GM21423 (cell line): ENCODE measurements around the gene TMEM217.

Source experiments
- ATAC-seq: cut with Tn5 transposase; IDR thresholded peaks from one replicate; pipeline ENCODE4 v1.9.1; 2021; ENCODE audit warnings: mild to moderate bottlenecking, moderate library complexity; ENCODE audit not compliant: unreplicated experiment

Gene TMEM217

GRCh38 chr6:37280162-37280887 is 22.4 kb upstream of the TMEM217 start:
- no peak for ATAC-seq

GRCh38 chr6:37279366-37280134 is 21.6 kb upstream of the TMEM217 start:
- no peak for ATAC-seq

GRCh38 chr6:37277001-37277409 is 19.1 kb upstream of the TMEM217 start:
- peak; percentile 67 for ATAC-seq

GRCh38 chr6:37275350-37275749 is 17.4 kb upstream of the TMEM217 start:
- ATAC-seq = no peak

GRCh38 chr6:37273690-37274089 is 15.7 kb upstream of the TMEM217 start:
- no peak for ATAC-seq

- no peak for ATAC-seq
Observed at GRCh38 chr6:37272834-37273566, 15.1 kb upstream of the TMEM217 start.

- no peak for ATAC-seq
Observed at GRCh38 chr6:37269105-37269504, 11.2 kb upstream of the TMEM217 start.

- no peak for ATAC-seq
Observed at GRCh38 chr6:37265860-37266259, 7.9 kb upstream of the TMEM217 start.

GRCh38 chr6:37265001-37265400 is 7.1 kb upstream of the TMEM217 start:
- ATAC-seq = no peak

GRCh38 chr6:37262446-37263026 is 4.6 kb upstream of the TMEM217 start:
- ATAC-seq = no peak

GRCh38 chr6:37261198-37261597 is 3.3 kb upstream of the TMEM217 start:
- no peak for ATAC-seq

- ATAC-seq = no peak
Observed at GRCh38 chr6:37260444-37260843, 2.5 kb upstream of the TMEM217 start.

- no peak for ATAC-seq
Observed at GRCh38 chr6:37260040-37260439, 2.1 kb upstream of the TMEM217 start.

- no peak for ATAC-seq
Observed at GRCh38 chr6:37259191-37259590, 1.2 kb upstream of the TMEM217 start.

- ATAC-seq = no peak
Observed at GRCh38 chr6:37258405-37259105, 611 bp upstream of the TMEM217 start.

- no peak for ATAC-seq
Observed at GRCh38 chr6:37257320-37257633, 667 bp downstream of the TMEM217 start.

GRCh38 chr6:37256692-37257319 is 1.1 kb downstream of the TMEM217 start:
- no peak for ATAC-seq

GRCh38 chr6:37254881-37255280 is 3.1 kb downstream of the TMEM217 start:
- no peak for ATAC-seq

GRCh38 chr6:37253486-37254007 is 4.4 kb downstream of the TMEM217 start:
- ATAC-seq = no peak

- ATAC-seq = no peak
Observed at GRCh38 chr6:37251211-37251780, 6.6 kb downstream of the TMEM217 start.
